Muscle layer of colon (tissue), 2 donors: ENCODE measurements around the gene IZUMO4.

ENCODE experiments used
- H3K27ac ChIP-seq: one replicate; pipeline ENCODE4 v1.7.0; 2013; ENCODE audit warnings: low read depth, mild to moderate bottlenecking, low read length, moderate library complexity
- H3K27me3 ChIP-seq, 2 donors: one replicate each; pipeline ENCODE4 v1.7.0; 2013; ENCODE audit warnings: low read length in 2 of 2, mild to moderate bottlenecking in 2 of 2; ENCODE audit not compliant: insufficient read depth in 2 of 2, control insufficient read depth in 1 of 2
- H3K36me3 ChIP-seq: one replicate; pipeline ENCODE4 v1.7.0; 2013; ENCODE audit warnings: mild to moderate bottlenecking, low read length; ENCODE audit not compliant: insufficient read depth
- H3K4me1 ChIP-seq: one replicate; pipeline ENCODE4 v1.7.0; 2013; ENCODE audit warnings: mild to moderate bottlenecking, low read length; ENCODE audit not compliant: insufficient read depth
- H3K4me3 ChIP-seq, 2 donors: one replicate each; pipeline ENCODE4 v1.7.0; 2013; ENCODE audit warnings: low read length in 2 of 2, low read depth in 1 of 2, mild to moderate bottlenecking in 1 of 2, moderate library complexity in 1 of 2
- H3K9ac ChIP-seq: one replicate; pipeline ENCODE4 v1.7.0; 2013; ENCODE audit warnings: low read length
- H3K9me3 ChIP-seq: one replicate; pipeline ENCODE4 v1.7.0; 2013; ENCODE audit warnings: mild to moderate bottlenecking, low read length
- donor health status: abdominal sarcoma.
- donor health status: Adenocarcinoma of cecum.

The IZUMO4 gene

DNA sequence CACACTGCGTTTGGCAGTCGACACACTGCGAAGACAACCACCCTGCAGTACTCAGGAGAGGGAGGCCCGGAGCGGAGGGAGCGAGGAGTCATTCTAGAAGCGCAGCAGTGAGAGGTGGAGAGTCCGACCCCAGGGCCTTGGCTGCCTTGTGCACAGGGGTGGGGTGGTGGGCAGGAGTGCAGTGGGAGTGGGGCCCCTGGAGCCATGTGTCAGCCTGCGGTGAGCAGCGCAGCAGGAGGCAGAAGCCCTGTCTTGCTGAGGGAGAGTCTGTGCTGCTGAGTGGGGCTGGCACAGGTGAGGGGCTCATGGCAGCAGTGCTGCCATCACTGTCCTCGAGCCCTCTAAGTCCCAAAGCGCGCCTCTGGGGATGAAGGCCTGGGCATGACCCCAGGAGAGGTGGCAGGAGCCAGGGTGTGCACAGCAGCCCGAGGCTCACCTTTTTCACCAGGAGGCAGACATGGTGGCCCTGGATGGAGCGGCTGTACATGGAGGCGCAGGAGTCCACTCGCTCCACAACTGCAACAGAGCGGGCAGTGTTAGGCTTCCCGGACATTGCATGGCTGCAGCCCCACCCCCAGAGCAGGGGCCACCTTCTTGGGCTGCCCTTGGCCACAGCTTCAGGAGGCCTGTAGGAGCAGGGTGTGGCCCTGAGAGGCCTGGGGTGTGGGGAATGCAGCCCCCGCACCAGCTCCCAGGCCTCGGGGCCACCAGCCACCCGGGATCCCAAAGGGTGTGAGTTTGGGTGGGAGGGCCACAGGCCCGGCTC lies 11.7 kb downstream of the IZUMO4 start:
- Histone ChIP-seq H3K4me3 (no peak overlapping the region), H3K27ac (no peak overlapping the region), H3K4me1 (no peaks in the 10 kb centered on the region), H3K9ac (no peak overlapping the region), H3K9me3 (no peaks in the 10 kb centered on the region), H3K27me3 (no peaks in the 10 kb centered on the region), H3K36me3 (peaks cover 73% of the 10 kb centered on the region)

DNA sequence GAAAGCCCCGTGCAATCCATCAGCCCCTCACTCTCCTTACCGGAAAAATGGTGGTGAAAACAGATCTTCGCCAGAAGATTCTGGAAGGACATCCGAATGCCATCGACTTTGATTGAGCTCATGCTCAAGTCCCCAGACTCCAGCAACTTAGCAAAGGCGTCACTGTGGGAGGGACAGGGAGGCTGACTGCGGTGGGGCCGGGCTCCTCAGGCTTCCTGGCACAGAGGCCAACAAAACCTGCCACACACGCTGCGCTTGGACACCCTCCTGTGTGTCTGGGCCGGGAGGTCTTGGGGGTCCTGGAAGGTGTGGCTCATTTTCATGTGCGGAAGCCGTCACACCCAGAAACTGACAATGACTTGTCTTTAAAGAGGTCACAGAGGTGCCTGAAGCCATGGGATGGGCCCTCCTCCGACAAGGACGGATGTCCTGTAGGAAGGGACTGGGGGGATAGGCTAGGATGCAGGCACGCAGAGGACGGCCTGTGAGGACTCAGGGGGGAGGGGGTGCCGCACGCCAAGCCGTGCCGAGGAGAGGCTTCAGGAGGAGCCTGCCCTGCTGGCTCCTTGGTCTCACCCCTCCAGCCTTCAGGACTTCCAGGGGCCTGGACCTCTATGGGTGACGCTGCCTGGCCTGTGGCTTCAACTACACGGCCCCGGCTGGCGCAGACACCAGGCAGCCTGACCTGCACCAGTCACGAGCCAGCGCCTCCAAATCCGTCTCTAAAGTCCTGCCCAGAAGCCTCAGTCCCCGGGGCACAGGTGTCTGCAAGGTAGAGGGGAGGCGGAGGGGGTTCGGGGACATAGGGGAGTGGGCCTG lies 12.5 kb downstream of the IZUMO4 start:
- Histone ChIP-seq H3K27me3 (no peaks in the 10 kb centered on the region), H3K36me3 (peaks cover 77% of the 10 kb centered on the region), H3K4me1 (no peaks in the 10 kb centered on the region), H3K27ac (no peak overlapping the region), H3K9me3 (no peaks in the 10 kb centered on the region), H3K9ac (no peak overlapping the region), H3K4me3 (no peak overlapping the region)

DNA sequence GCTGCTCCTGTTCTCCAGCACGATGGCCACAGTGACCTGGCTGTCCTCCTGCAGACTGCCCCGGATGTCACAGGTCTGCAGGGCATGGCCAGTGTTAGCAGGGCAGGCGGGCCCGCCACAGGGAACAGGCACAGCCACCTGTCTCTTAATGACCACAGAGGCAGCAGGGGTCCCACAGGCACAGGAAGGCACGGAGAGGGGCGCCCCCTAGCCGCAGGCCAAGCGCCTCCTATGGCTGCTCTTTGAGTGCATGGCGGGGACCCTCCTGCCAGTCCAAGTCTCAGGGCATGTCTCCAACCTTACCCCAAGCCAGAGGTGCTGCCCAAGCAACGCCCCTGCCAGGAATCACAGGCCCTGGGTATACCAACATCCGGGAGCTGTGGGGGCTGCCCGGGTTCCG lies 14.1 kb downstream of the IZUMO4 start:
- no peak overlapping the region for H3K27ac ChIP-seq
- no peaks in the 10 kb centered on the region for H3K4me1 ChIP-seq
- H3K9ac ChIP-seq: no peak overlapping the region
- H3K36me3 ChIP-seq: peaks cover 81% of the 10 kb centered on the region
- H3K4me3 ChIP-seq: no peak overlapping the region
- H3K9me3 ChIP-seq: no peaks in the 10 kb centered on the region
- H3K27me3 ChIP-seq: no peaks in the 10 kb centered on the region

DNA sequence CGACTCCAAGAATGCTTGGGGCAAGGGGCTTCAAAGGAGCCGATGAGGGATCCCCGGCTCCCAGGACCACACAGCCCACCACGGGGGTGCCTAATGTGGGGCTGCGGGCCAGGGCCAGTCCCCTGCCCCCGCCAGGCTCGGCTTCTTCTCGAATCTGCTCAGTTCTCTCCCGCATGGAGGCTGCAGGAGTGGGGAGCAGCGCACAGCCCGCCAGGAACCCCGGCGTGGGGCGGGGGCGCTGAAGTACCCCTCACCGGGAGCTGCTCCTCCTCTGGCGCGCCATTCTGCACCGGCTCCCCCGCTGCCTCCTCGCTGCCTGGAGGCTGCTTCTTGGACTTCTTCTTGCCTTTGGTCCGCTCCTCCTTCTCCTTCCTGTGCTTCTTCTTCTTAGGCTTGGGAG lies 14.7 kb downstream of the IZUMO4 start:
- Histone ChIP-seq H3K9ac (no peak overlapping the region), H3K27me3 (no peaks in the 10 kb centered on the region), H3K36me3 (peaks cover 81% of the 10 kb centered on the region), H3K9me3 (no peaks in the 10 kb centered on the region), H3K4me1 (no peaks in the 10 kb centered on the region), H3K27ac (no peak overlapping the region), H3K4me3 (no peak overlapping the region)

DNA sequence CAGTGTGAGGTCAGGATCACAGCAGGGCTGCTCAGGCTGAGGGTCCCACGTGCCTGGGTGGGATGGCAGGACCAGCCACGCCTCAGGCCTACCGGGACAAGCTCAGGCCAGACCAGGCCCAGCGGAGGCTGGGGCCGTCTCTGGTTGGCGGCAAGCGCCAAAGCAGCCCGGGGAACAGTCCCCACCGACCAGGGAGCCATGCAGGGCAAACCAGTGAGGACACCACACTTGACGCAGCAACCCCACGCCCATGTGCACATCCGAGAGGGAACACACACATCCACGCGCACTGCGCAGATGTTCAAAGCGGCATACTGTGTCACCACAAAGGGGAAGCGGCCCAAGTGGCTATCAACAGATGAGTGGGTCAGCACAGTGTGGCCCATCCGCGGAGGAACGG lies 15.2 kb downstream of the IZUMO4 start:
- no peaks in the 10 kb centered on the region for H3K27me3 ChIP-seq
- H3K4me3 ChIP-seq: no peak overlapping the region
- no peaks in the 10 kb centered on the region for H3K9me3 ChIP-seq
- H3K36me3 ChIP-seq: peaks cover 81% of the 10 kb centered on the region
- H3K4me1 ChIP-seq: no peaks in the 10 kb centered on the region
- H3K27ac ChIP-seq: no peak overlapping the region
- H3K9ac ChIP-seq: no peak overlapping the region

DNA sequence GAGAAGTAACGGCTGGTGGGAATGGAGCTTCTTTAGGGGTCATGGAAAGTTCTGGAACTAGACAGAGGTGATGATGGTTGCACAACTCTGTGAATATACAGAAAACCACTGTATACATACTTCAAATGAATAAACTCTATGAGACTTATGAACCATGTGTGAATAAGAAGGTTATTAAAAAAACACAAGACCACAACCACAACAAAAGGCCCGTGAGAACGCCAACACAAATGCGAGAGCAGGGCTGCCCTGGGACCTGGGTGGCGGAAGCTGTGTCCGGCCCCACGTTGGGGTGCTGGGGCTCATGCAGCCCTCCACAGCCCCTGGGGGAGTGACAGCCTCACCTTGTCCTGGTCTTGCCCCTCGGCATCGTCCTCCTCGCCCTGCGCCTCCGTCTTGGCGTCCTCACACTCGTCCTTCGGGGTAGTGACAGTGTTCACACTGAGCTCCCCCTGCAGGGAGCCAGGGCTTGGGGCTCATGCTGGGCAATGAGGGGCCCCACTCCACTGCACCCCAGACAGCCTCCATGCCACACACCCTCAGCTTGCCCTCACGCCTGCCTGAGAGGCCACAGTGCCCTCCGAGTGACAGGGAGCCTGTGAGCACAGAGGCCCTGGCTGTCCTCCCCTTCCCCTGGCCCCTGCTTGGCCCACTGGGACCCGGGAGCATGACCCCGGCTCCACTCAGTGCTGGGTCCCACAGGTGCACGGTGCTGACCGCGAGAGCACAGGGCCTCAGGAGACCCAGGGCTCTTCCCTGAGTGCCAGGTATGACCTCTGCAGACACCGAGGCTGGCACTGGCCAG lies 16.0 kb downstream of the IZUMO4 start:
- Histone ChIP-seq H3K9me3 (no peaks in the 10 kb centered on the region), H3K9ac (no peak overlapping the region), H3K4me3 (no peak overlapping the region), H3K27ac (no peak overlapping the region), H3K27me3 (no peaks in the 10 kb centered on the region), H3K4me1 (no peaks in the 10 kb centered on the region), H3K36me3 (peaks cover 89% of the 10 kb centered on the region)

DNA sequence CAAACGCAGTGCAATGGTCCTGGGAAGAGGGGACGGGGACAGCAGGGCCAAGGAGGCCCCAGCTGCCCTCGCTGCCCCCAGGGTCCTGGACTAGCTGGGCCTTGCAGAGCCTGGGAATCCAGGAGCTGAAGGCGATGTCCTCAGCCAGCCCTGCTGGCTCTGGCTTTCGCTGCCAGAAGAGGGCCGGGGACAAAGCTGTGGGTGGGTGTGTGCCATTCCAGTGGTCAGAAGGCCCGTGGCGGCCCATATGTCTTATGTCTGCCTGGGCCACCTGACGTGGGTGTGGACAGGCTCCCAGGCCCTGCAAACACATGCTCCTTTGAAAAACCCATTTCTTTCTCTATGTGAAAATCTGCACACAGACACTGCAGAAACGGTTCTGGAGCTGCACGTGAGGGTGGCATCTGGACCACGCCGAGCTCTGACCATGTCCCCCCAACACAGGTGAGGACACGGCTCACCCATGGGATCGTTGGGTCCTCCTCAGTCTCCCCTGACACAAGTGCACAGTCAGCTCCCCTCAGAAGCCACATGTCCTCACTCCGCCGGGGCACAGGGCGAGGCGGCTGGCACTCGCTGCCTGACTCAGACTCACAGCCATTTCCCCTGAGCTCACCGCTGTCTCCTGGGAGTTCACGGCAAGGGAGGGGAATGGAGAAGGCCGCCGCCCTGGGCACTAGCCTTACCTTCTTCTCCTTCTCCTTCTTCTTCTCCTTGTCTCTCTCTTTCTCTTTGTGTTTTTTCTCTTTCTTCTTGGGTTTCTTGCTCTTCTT lies 16.9 kb downstream of the IZUMO4 start:
- Histone ChIP-seq H3K27ac (no peak overlapping the region), H3K4me3 (no peak overlapping the region), H3K4me1 (no peaks in the 10 kb centered on the region), H3K27me3 (no peaks in the 10 kb centered on the region), H3K9me3 (no peaks in the 10 kb centered on the region), H3K36me3 (peaks cover 90% of the 10 kb centered on the region), H3K9ac (no peak overlapping the region)

DNA sequence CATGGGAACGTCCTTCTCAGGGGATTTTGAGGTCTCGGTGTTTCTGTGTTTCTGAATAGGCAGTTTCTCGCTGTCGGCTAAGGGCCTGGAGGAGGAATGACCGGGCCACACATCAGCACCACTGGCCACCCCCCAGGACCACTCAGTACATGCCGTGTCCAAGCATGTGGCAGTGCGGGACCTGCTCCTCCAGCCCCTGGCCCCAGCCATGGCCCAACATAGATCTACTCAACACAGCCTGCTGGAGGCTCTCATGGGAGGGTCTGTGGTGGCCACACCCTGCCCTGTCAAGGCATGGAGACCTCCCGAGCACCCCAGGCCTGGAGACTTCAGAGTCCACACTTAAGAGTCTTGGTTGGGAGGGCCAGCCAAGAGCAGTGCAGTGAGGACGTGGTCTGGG lies 17.5 kb downstream of the IZUMO4 start:
- H3K4me1 ChIP-seq: no peaks in the 10 kb centered on the region
- H3K27ac ChIP-seq: no peak overlapping the region
- no peaks in the 10 kb centered on the region for H3K27me3 ChIP-seq
- H3K36me3 ChIP-seq: peaks cover 88% of the 10 kb centered on the region
- no peaks in the 10 kb centered on the region for H3K9me3 ChIP-seq
- H3K9ac ChIP-seq: no peak overlapping the region
- H3K4me3 ChIP-seq: no peak overlapping the region

DNA sequence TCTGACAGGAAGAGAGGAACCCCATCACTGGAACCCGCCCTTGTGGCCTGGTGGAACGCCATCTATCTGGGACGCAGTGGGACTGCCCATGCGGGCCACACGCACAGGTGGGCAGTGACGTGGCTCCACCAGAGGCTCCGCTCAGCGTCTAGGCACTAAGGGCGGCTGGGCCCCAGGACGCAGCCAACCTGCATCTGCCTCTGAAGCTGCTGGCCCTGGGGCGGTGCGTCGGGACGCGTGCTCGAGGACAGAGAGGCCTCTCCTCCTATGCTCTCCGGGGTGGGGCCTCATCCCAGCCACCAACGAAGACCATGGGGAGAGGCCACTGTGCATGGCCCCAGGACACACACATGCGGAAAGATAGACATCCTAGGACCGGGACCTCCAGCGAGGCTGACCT lies 18.1 kb downstream of the IZUMO4 start:
- no peak overlapping the region for H3K4me3 ChIP-seq
- H3K36me3 ChIP-seq: peaks cover 84% of the 10 kb centered on the region
- no peaks in the 10 kb centered on the region for H3K9me3 ChIP-seq
- no peaks in the 10 kb centered on the region for H3K4me1 ChIP-seq
- no peaks in the 10 kb centered on the region for H3K27me3 ChIP-seq
- no peak overlapping the region for H3K27ac ChIP-seq
- no peak overlapping the region for H3K9ac ChIP-seq

DNA sequence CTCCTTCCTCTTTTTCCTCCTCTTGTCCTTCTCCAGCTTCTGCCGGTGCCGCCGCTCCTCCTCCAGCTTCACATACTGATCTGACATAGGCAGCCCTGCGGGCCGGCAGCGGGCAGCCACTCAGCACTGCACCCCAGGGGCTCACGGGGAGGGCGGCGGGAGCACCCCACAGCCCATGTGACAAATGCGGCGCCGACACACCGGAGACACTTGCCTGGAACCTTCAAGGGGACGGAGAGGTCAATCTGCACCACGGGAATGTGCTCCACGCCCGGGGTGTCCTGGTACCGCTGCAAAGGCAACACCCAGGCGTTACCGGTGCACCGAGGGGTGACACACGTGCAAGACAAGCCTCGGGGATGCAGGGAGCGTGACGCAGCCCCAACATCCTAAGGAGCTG lies 18.6 kb downstream of the IZUMO4 start:
- no peaks in the 10 kb centered on the region for H3K27me3 ChIP-seq
- no peak overlapping the region for H3K27ac ChIP-seq
- peaks cover 81% of the 10 kb centered on the region for H3K36me3 ChIP-seq
- H3K9me3 ChIP-seq: no peaks in the 10 kb centered on the region
- H3K9ac ChIP-seq: no peak overlapping the region
- no peaks in the 10 kb centered on the region for H3K4me1 ChIP-seq
- no peak overlapping the region for H3K4me3 ChIP-seq
